Measurements from ENCODE around the gene ATG2A.

Gene ATG2A

DNA sequence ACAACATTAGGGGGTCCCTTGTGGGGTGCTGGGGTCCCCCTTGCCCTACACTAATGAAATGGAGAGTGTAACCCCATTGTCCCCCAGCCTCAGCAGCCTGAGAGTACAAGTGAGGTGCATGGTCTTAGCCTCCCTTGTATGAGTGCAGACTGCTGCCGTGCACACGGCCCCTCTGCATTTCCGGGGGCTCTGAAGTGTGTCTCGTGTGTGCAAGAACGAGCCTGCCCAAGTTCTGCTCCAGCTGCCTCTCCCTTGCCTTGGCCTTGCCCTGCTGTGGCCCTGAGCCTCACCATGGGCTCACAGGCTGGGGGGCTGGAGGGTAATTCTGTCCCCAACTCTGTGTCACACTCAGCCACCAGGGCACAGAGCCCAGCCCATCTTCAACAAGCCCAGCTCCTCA is 33.4 kb downstream of the ATG2A start:
- DNase-seq, result no peak

DNA sequence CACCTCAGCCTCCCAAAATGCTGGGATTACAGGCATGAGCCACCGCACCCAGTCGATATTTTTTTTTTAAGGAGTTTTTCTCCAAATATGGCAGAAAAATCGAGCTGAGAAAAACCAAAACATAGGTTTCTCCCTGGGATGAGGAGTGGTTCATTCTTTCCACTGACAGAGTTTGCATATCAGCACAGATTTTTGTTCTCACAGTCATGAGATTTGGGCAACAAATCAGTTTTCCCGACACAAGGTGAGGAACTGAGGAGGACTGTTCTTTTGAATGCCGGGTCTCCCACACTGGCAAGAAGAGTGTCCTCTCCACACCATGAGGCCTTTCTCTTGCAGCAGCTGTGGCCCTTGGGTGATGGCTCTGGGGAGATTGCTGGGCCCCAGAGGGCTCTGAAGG is 34.8 kb downstream of the ATG2A start:
- no peak for DNase-seq

DNA sequence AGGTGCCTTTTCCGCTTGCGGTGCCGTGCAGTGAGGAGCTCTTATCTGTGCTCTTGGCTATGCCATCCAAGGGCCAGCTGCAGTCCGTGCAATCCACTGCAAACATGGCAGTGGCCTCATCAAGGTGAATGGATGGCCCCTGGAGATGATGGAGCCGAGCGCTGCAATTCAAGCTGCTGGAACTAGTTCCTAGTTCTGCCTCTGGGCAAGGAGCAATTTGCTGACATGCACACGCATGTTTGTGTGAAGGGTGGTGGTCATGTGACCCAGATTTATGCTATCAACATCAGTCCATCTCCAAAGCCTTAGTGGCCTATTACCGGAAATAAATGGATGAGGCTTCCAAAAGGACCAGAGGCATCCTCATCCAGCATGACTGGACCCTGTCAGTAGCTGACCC is 35.5 kb downstream of the ATG2A start:
- no peak for DNase-seq

DNA sequence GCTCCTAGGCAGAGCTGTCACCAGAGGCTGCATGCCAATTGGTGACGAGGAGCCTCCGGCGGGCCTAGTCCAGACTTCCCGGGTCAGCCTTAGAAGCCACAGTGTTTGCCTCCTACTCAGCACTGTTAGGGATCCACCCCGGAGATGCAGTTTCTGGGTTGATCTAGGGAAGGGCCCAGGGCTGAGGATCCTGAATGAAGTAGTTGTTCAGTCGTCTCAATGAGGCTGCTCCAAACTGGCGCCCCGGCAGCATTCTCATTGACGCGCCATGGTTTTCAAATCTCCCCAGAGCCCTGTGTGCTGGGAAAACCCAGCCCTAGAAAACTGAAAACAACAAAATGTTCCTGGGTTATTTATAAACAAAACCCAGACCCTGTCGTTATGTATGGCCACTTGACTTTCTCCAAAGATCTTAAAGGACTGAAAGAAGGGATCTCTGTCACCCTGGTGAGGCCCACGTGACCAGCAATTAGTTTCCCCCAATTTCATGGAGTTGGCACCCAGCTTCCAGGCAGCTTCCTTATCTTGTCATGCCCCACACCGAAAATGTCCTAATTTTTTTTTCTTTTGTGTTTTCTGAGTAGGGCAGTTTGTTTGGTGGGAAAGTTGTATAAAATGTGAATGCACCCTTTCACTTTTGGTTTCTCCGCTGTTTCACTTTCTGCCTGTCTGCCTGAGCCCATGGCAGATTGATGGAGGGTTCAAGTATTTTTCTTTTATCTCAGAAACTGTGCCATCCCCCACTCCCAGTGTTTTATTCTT is 36.6 kb downstream of the ATG2A start:
- DNase-seq, result peak; percentile 61

DNA sequence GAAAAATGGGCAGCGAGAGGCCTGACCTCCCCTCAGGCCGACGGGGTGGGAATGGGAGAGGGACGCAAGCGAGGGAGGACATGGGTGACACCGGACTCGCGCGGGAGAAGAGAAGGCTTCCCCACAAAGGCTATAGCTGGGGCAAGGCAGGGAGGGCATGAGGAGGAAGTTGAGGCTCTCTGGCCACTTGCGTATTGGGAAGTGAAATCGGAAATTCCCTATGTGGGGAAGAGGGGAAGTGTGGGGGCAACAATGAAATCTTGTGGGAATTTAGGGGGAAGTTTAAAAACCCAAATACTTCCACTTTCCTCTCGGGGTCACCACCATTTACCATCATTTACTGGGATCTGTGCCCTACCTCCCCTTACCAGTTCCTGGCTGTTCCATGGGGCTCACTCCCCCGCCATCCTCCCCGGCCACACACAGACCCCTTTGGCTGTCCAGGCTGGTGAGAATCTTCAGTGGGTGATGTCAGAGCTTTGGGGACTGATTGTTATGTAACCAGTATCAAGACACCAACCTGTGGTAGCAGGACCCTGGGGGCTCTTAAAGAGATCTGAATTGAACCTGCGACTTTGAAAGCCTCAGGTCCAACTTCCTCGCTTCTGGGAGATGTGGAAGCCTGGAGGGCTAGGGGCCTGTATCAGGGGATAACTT is 37.6 kb downstream of the ATG2A start:
- peak; percentile 66 for DNase-seq

DNA sequence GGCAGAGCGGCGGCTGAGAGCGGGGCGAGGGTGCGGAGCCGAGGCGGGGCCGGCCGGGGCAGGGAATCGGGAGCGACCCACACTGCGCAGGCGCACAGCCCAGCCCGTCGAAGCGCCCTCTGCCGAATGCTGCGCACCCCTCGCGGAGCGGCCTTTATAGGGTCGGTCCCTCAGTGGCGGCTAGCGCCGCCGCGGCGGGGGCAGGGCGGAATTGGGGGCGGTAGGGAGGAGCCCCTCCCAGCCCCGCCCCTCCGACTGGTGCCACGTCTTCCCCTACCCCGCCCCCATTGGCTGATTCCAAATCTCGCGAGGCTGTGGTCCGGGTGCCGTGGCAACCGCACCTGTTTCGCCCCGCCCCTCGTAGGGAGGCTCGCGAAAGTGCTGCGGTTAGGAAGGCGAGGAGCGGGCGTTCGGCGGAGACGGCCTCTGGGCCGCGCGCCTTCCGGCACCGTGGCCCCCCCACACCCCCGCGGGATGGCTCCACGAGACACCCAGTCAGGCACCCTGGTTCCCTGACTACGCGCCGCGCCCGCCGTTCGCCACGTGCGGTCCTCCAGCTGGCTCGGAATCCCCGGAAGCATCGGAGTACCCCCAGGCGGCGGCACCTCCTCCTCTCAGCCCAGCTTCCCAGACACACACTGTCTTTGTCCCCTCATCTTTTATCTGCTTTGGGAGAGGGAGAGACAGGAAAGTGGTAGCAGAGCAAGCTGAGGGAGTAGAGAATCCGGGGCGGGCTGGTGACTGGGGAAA is 38.3 kb downstream of the ATG2A start, which contains the start of gene EHD1:
Gene EHD1, minus strand, starts transcription at position 128 of the 750 bp plus-strand sequence. CDS start 157 bp downstream, outside the sequence.
- DNase-seq, result peak; percentile 99

DNA sequence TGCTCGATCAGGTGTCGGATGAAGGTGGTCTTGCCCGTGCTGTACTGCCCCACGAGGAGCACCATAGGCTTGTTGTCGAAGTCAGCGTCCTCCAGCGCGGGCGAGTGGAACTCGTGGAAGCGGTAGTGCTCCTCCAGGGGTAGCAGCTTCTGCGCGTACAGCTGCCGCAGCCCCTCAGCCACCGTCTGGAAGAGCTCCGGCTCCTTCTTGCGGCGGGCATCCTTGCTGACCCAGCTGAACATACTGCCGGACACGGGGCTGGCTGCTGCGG is 38.9 kb downstream of the ATG2A start:
- DNase-seq, result no peak

DNA sequence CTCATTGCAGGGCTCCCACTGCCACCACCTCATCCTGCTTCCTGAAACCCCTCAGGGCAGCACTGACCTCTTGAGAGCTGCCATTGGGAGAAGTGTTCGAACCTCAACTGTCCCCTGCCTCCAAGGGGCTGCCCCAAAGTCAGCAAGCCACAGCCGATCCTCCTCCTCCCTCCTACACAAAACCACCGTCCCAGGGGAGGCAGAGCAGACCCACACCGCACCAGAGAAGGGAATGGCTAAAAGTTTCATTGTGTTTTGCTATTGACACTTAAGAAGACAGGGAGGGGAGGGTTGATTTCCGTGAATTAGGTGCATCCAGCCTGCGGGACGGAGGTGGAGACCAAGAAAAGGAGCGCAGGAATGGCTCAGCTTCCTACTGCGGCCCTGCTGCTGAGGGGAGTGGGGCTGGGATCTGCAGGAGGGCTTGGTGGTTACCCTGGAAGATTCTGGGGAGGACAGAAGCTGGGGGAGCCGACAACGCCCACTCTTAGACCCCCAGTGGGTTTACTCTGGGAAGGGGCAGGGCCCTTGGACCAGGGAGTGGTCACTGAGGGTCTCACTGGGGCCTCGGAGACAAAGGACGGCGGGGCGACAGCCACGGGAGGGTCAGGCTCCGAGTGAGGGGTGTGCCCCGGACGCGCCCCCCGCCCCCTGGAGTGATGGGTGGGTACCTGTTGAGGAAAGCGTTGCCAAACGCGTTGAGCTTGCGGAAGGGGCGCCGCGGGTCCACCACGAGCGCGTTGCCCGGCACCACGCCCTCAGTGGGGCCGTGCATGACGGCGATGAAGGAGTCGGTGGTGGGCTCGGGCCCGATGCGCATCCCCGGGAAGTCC is 39.4 kb downstream of the ATG2A start:
- DNase-seq, result no peak

DNA sequence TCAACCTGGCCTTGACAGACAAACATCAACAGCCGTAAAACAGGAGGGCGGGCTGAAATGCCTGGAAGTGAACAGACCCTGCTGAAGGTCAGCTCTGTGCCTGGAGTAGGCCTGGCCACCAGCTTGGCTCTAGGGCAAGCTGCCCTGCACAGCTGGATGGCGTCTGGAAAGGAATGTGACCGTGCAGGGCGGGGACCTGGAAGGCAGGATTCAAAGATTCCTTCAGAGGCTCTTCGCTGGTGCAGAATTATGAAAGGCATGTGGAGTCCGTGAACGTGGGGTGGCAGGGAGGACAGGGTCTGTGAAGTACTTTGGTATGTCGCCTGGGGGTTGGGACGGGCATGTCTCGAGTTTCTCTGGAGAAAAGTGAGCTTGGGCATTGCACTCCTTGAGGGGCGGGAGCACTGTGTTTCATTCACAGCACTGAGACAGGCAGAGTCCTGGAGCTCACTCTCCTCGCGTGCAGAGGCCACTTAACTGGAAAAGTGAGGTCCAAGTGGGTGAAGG is 40.1 kb downstream of the ATG2A start:
- DNase-seq, result peak; percentile 72

DNA sequence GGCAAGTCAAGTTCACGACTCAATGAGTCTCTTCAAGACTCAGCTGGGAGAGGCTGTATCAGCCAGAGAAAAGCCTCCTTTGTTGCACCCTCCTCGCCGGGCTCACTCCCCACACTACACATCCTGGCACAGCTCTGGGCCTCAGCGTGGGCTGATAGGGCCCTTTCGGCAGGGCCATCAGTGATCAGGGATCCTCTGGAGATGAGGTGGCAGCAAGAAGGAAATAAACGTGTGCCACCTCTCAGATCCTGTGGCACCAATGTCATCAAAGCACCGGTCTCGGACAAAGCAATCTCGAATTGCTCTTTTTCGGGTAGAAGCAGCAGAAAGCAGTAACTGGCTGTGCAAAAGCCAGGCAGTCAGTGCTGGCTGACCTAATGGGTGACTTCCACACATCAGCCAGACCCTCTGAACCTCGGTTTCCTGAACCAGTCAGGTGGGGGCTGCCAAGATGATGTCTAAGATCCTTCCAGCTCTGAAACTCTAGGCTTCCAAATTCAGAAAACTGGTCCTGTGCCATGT is 40.7 kb downstream of the ATG2A start:
- DNase-seq, result peak; percentile 73

DNA sequence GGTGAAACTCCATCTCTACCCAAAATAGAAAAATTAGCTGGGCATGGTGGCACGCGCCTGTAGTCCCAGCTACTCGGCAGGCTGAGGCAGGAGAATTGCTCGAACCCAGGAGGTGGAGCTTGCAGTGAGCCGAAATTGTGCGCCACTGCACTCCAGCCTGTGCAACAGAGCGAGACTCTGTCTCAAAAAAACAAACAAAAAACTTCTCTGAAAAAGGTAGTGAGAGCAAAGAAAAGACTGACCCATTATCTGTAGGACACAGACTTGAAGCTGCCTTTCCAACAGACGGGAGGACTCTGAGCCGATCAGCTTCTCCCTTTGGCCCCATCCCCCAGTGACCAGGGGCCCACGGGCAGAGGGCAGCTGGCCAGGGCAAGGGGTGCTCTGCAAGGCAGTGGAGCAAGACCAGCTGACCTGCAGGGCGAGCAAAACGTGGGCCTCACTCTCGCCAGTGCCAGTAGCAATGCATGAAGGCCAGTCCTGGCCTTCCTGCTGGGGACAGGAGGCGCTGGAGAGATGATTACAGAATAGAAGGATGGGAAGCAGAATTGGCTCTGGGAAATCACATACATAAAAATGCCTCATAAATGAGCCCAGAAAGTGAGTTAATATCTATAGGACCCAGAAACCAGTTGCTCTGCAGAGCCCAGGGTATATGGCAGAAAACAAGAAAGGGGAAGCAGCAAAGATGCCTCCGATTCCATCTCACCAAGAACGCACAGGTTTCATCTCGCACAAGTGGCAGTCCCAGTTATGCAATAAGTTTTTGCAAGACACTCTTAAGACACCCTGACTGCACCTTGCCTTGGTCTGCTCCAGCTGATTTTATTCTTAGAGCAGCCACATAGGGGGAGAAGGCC is 41.4 kb downstream of the ATG2A start:
- no peak for DNase-seq

DNA sequence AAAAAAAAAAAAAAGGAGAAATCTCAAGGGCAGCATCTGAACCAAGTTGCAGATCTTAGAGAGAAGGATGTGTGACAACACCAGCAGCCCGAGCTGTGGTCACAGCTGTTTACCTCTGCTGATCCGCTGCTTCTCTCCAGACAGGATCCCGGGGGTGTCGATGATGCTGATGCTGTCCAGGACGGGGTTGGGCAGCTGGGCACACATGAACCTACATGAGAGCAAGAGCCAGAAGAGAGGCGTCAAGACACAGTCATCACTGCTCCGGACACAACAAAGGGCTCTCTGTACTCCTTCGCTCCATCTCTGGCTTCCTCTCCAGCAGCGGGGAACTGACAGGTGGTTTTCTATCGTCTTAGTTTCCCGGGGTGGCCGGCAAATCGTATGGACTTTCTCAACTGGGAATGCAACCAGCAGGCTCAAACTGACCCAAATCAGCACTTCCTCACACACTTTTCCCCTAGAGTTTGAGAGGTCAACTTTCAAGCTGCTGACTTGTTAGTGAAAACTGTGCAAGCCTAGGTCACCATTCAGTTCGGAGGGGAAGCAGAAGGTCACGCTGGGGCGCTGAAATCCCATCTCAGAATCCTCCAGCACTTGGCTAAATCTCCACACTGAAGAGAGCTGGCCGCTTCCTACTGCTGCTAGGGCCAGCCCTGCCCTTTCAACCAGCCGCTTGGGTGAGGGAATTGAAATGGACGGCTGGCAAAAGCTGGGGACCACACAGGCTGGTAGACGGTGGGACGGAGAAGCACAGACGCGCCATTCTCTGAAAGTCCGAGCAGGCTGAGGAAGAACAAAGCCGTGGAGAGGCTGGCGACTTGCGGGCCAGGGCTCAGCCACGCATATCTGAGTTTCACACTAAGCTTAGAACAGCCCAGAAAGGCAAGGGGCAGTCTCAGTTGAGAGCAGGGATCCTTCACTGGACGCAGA is 42.4 kb downstream of the ATG2A start:
- DNase-seq, result peak; percentile 64

DNA sequence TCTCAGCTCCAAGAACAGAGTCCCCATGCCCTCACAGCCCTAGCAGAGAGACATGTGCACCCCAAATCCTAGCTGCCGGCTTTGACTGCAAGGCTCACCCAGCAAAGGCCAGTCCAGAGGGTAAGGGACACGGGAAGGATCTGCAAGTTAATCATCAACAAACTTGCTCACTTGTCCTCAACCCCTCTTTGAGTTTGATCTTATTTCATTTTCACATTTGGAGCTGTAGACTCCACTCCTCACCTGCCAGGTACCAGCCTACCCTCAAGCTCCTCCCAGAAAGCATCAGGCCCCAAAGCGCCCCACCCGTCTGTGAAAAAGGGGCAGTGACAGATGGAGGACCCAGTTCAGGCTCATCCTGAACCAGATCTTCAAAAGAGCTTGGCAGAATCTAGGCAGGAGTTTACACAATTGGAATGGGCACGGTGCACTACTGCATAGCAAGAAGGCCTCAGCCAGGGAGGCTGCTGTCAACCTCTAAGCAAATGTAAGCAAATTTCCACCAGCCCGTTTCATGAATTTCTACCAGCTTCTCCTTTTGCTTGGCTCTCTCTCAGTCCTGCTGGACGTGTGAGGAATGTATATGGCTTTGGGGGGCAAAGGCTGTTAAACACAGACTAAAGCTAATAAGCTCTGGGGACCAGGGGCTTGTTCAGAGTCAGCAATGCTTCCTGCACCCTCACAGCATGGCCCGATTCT is 44.1 kb downstream of the ATG2A start:
- no peak for DNase-seq

DNA sequence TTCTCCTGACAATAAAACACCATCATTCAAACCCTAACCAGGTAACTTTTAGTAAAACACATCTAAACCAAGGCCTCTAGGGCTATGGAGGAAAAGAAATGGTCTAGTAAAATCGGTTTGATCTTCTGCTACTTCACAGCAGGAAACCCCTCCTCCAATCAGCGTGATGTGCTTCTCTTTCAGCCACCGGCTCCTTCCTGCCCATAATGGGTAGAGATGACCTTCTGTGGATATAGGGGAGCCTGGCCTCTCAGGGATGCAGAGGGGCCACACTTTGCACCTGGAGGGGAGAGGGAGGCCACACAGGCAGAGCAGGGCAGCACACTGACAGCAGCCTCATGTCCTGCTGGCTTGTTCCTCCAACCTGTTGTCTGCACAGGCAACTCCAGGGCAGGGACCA is 45.5 kb downstream of the ATG2A start:
- DNase-seq, result no peak

DNA sequence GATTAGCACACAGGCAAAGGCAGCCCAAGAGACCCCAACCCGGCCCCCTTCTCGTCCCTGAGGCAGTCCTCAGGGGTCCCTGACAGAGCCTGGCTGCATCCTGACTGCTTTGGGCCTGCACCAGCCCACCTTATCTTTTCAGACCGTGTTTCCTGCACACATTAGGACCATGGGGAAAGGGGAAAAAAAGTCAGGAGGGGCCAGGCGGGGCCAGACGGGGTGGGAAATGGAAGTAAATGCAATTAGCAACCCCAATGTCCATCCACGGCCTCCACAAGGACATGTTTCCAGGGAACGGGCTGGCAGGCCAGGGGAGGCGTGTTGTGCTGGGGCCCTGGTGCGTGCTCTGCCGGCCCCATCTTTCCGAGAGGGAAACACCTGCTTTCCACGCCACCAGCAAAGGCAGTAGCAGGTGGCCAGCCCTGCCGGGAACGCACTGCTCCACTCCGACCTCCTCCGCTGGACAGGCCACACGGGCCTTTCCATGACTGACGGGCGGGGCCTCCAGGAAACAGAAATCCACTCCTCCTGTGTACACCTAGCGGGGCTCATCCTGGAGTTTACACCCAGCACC is 46.0 kb downstream of the ATG2A start:
- no peak for DNase-seq

DNA sequence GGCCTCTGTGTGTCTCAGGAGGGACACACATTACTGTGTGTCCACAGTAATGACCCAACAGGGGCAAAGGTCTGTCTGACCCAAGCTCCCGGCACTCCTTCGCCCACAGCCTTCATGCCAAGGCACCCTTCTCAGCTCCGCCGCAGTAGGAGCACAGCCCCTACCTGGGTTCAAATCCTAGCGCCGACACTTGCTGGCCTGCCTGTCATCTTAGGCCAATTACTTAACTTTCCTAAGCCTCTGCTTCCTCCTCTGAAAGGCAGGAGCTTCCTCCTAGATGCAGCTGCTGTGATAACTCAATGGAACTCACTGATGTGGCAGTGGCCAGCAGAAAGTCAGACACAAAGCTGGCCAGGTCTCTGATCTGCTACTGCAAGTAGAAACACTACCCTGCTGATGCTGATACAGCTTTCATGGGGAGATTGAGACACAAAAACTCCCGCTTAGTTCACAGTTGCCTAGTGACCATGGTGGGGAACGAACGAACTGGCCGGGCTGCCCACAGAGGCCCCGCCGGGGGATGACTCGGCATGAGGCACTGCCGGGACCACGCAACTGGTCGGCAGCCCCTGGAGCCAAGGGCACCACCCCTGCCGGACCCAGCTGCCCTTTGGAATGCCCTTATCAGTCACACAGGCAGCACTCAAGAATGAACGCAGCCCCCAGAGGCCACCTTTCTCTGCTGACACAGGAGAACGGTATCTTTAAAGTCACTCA is 46.7 kb downstream of the ATG2A start:
- DNase-seq, result no peak

DNA sequence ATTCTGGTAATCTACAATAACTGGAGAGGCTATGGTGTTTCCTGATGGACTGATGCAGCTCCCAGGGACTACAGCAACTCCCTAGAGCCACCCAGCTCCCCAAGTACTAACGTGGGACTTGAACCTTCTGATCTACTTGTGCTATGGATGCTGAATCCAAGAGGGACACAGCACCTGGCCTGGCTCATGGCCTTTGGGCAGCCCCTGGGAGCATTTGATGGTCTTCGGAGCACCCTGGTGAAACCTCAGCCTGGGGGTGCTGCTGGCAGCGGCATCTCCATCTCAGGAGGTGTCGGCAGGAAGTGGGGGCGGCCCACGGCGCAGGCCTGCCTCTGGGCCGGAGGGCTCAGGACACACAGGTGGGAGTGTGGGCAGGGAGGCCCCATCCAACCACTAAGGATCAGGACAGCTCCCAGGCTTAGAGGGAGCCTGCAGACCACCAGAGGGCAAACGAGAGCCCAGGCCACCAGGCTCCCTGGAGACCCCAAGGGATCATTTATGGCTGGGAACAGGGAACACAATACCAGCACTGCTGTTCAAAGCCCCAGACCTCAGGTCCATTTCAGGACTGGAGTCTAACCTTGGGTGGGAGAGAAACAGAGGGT is 47.3 kb downstream of the ATG2A start:
- peak; percentile 69 for DNase-seq

DNA sequence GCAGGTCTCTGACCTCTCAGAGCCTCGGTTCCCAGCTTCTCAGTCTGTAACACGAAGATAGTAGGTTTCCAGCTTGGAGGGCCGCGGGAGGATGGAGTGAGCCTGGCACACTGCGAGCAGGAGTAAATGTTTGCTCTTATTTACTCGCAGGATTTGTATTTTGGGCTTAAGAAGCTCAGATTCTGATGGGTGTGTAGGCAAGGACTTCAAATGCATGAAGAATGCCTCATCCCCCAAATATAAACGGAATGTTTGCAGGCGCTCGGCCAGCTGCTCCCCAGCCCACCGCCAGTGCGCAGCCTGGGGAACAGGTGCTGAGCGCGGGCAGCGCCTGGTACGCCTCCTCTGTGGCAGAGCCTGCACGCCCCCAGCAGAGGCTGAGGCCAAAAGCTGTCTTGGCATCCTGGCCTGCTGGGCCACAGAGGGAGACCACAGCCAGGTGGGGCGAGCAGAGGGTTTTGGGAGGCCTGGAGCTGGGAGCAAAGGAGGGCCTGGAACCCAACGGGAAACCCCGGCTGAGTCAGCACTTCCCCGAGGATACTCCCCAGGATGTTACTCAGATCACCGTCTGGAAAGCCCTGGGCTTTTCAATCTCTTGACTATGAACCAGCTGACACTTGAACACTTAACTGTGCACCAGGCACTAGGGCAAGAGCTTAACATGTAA is 48.0 kb downstream of the ATG2A start:
- DNase-seq, result peak; percentile 77
